HG03039 (cell line): ENCODE results near the gene CPA3.
A peak's percentile ranks its signal among the peaks of the same experiment; 100 is the strongest.

ENCODE experiments used
- ATAC-seq: cut with Tn5 transposase; IDR thresholded peaks from one replicate; pipeline ENCODE4 v1.9.1; 2021; ENCODE audit warnings: mild to moderate bottlenecking, moderate library complexity; ENCODE audit not compliant: unreplicated experiment

The CPA3 gene

GRCh38 chr3:148857316-148857715 lies 7.8 kb upstream of the CPA3 start:
- ATAC-seq = no peak

DNA sequence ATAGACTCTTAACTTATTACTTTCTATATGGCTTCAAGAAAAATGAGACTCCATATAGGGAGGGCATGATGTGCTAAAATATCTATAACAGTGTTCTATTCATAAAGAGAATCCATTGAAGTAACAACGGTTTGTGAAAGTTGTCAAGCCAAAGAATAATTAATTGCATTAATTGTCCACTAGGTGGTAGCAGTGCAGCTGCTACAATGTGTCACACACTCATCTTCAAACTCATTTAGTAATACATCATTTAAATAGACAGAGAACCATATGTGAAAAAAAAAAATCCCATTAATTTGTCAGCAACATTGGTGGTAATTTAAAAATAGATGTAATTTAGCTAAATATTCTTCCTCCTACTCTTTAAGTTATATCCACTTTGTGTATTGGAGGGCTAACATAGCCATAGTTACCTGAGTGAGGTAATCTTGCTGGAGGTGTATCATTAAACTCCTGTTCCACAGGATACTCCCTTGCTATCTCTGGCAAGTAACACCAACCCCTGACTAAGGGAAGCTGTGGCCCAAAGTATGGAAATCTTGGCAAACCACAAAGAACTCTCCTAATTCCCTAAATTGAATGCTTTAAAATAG lies 3.7 kb upstream of the CPA3 start:
- peak; percentile 86 for ATAC-seq

DNA sequence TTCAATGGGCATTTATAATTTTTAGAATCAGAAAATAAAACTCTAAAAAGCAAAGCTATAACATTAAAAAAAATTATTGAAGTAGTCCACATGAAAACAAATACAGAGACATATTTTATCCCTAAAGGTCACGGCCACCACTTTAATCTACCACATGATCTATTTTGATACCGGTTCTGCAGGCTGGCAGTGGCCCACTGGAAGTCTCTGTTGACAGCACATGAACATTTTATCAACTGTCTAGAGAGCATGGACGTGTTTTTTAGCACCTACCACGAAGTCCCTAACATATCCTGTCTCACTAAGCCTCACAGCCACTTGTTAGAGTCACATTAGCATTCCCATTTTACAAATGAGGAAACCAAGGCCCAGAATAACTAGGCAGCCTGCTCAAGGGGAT lies 1.8 kb upstream of the CPA3 start:
- no peak for ATAC-seq

DNA sequence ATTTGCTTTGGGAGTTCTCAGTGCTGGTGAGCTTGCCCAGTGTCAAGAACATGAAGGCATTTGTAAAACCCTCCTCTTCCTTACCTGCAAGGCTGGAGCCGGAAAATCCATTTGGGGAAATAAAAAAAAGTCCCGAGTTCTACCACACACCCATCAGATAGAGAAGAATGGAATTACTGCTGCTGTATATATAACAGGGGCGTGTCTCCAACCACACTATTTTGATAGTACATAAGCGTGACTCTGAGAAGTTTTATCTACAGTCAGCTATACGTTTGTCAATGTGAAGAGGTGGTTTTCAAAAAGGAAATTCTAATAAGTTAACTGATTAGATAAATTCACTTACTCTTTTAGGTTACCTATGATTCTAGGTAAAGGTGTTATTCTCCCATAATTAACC lies 1.3 kb upstream of the CPA3 start:
- no peak for ATAC-seq

DNA sequence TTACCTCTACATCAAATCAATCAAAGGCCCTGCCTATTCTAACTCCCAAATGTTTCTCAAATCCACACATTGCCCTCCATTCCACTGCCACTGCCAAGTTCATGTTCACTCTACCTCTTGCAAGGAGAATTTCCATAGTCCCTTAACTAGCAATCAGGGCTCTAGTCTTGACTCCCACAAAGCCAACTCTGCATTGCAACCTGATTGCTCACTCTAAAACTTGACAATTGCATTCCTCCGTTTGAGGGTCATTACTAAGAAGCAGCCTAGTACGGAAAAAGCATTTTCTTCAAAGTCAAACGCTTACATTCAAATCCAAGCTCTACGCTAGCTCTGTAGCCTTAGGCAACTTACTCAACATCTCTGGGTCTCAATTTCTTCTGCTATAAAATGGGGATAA lies 1.2 kb downstream of the CPA3 start:
- no peak for ATAC-seq

DNA sequence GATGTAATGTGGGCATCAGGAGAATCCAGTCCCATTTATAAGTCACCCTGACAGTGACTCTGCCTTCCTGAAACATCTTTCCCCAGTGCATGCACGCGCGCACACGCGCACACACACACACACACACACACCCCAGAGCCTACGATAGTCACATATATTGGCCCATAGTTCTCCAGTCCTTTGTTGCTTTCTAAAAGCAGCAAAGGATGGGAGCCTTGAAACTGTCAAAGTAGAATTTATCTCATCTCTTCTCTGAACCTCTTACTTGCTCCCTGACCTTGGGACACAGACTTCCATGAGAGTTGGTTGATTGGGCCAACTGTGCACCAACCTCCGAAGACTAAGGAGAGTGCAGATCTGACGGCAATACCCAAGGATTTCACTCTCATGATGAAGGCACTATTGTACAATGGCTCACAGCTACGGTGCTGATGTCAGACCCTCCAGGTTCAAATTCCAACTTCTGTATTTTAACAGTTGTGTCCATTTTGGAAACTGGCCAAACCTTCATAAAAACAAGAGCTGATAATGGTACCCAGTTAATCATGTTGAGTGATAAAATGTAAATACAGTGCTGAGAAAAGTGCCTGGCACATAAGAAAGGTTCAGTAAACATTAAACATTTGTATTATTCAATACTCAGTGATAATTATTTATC lies 8.3 kb downstream of the CPA3 start:
- ATAC-seq = no peak

- no peak for ATAC-seq
Observed at GRCh38 chr3:148873977-148874376, 8.9 kb downstream of the CPA3 start.

DNA sequence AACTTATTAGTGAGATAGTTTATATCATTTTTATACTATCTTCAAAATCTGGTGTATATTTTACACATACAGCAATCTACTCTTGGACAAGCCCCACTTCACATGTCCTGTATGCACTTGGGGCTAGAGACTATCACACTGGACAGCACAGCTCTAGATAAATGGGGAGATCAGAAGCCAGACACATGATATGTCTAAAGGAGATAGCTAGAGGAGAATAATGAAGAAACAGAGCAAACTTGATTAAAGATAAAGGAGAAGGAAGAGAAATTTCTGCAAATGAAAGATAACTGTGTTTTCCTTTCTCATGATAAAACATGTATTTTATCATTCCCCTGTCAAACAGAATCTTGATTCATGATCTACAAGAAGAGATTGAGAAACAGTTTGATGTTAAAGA lies 13.0 kb downstream of the CPA3 start:
- no peak for ATAC-seq

DNA sequence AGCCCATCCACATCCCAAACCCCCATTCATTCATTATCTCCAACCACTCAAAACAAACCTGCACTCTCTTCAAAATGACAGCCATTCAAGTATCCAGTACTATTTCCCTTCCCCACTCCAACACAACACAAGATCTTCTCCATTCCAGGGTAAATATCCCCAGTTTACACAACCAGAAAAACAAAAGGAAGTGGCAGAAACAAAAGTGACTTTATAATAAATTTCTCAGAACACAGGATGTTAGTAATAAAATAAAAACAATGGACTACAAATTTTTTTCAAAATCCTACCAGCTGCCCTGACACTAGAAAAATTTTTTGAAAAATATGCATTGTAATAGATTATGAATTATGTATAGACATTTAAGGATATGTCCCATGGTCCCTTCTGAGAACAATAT lies 14.2 kb downstream of the CPA3 start:
- ATAC-seq = no peak

DNA sequence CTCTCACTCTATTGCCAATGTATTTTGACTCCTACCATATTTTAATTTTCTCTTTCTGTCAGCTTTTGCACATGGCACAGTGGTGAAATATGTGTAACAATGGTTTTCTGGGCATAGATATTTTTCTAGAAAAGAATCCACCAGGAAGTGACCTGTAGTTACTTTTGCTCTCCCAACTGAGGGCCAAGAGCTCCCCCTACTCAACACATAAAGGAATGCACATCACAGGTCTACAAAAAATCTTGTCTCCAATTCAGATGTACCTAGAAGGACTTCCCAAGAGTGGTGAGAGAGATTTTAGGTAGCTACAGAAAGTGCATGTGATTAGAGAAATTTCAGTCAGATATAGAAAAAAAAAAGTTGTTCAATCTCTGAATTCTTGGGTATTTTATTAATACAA lies 15.6 kb downstream of the CPA3 start:
- no peak for ATAC-seq

- ATAC-seq = no peak
Observed at GRCh38 chr3:148881286-148881685, 16.2 kb downstream of the CPA3 start.

- ATAC-seq = no peak
Observed at GRCh38 chr3:148882288-148882687, 17.2 kb downstream of the CPA3 start.

- ATAC-seq = no peak
Observed at GRCh38 chr3:148883163-148883562, 18.1 kb downstream of the CPA3 start.

GRCh38 chr3:148884261-148884660 lies 19.2 kb downstream of the CPA3 start:
- ATAC-seq = no peak

GRCh38 chr3:148889828-148890227 lies 24.7 kb downstream of the CPA3 start:
- no peak for ATAC-seq

- no peak for ATAC-seq
Observed at GRCh38 chr3:148896062-148896461, 31.0 kb downstream of the CPA3 start.

DNA sequence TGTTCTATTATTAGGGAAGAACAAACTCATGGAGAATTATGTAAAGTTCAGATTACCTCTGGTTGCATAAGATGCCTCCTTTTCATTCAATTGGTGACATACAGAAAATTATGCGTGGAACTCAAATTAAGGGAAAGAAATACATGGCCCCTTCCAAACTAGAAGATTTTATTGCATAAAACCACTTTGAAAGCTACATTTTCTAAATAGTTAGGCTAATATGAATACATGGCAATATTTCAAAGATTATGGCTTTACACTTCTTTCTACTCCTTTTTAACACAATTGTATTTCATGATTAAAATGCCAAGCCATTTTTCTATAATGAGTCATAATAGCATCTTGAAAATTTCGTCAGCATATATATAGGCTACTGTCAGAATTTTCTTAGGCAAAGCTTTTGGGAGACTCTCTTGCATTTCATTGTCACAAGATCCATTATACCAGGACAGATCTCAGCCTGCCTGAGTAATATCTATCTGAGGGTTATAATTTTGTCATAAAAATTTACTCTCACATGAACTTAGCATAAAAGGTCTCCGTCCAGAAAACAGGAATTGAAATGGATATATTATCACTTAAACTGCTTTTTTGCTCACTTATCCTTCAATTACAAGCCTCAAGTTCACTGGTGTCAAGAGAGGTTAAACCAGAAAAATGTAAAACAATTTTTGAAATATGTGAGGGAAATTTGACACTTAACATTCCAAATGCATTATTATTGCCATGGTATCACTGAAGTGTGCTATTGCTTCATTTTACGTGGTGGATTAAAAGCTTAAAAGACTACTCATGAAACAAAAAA lies 37.1 kb downstream of the CPA3 start:
- ATAC-seq = no peak

GRCh38 chr3:148903022-148903442 lies 37.9 kb downstream of the CPA3 start:
- ATAC-seq = no peak

GRCh38 chr3:148903941-148904340 lies 38.8 kb downstream of the CPA3 start:
- no peak for ATAC-seq

DNA sequence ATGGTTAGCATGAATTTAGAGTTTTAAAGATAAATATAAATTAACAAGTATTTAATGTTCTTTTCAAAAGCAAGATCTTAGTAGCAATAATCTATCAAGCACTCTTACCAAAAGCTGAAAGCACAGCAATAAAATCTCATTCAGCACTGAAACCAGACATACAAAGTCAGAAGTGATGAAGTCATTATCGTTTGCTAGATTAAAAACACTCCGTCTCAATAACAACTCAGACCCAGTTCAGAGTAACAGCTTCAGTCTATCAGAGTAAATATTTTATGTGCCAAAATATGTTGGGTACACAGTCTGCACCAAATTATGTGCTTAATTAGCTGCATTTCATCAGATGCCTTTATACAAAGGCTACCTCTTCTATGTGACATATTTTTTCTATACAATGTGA lies 41.6 kb downstream of the CPA3 start:
- ATAC-seq = no peak

GRCh38 chr3:148911173-148911572 lies 46.1 kb downstream of the CPA3 start:
- ATAC-seq = no peak

DNA sequence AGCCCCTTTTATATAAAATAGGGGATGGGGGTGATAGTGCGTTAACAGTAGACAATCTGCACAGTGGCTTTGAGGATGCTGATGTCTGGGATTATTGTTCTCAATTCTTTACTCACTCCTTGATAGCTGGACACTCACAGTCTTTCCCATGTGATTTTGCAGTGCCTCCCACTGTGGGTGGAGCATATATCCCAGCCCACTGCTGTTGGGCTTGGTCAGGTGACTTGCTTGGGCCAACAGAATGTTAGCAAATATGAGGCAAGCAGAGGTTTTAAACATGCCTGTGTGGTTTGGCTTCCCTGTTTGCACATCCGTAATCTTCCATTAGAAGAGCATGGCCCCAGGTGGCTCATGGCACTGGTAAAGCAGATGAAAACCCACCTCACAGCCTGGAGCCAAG lies 46.5 kb downstream of the CPA3 start:
- ATAC-seq = no peak
